Measurements from ENCODE around the gene CAPN1. TPM values are rescaled to one million over a fixed set of nuclear protein-coding genes. Genes with fewer than 3 reads are reported as not detected.
"Not testable (repeated sequence)": the region's sequence is repeated elsewhere in the genome, so short reads cannot be mapped to it uniquely, and the experiment has no call there.

The CAPN1 gene
- 89.6 TPM for total RNA-seq
- long read RNA-seq, partial matches to known transcripts: 42 of 150 reads
- long read RNA-seq, other reads (novel, unspliced or antisense): 108 of 150 reads

GRCh38 chr11:65181569-65182257 lies at the start of gene CAPN1:
Gene CAPN1, plus strand, starts transcription at chr11:65181928. Its CDS starts 774 bp downstream, at chr11:65182702.
- intact Hi-C loops (cut with DNase I): loop anchor here (5.0 kb wide), 1 partner anchor 49 kb away; the partner anchor contains the start of gene SYVN1
- peak; percentile 90 for DNase-seq (ENCODE audit: low spot score)

- no peak for DNase-seq (ENCODE audit: low spot score)
- intact Hi-C loops (cut with DNase I): loop anchor here (5.0 kb wide), 1 partner anchor 50 kb away; the partner anchor contains the start of gene CAPN1
Observed at GRCh38 chr11:65132238-65132987, 49.3 kb upstream of the CAPN1 start.

- intact Hi-C loops (cut with DNase I): loop anchor here (5.0 kb wide), 1 partner anchor 49 kb away; the partner anchor contains the start of gene CAPN1
- peak; percentile 87 for DNase-seq (ENCODE audit: low spot score)
Observed at GRCh38 chr11:65132988-65133700, 48.6 kb upstream of the CAPN1 start.

DNA sequence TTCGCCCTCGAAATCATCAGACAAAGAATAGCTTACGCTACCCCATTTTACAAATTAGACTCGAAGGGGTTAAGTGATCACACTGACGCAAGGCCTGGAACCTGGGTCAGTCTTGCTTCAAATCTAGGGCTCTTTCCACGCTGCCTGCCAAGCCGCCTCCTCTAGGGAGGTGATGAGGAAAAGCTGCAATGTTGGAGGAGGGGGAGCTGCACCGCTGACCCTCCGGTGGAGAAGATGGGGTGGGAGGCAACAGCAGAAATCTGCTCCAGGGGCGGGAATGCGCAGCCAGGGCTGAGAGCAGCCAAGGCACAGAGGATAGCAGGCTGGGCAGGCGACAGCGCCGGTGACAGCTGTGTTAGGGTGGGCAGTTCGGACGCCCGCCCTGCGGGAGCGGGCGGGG lies 48.0 kb upstream of the CAPN1 start:
- intact Hi-C loops (cut with DNase I): loop anchor here (5.0 kb wide), 1 partner anchor 49 kb away; the partner anchor contains the start of gene CAPN1
- no peak for DNase-seq (ENCODE audit: low spot score)

- peak; percentile 95 for DNase-seq (ENCODE audit: low spot score)
- intact Hi-C loops (cut with DNase I): loop anchor here (5.0 kb wide), 1 partner anchor 48 kb away; the partner anchor contains the start of gene CAPN1
Observed at GRCh38 chr11:65134240-65134951, 47.3 kb upstream of the CAPN1 start, which contains the start of gene SYVN1. Gene SYVN1, minus strand, starts transcription at chr11:65134519. Its CDS starts 918 bp downstream, at chr11:65133601.

GRCh38 chr11:65134952-65135632 lies 46.6 kb upstream of the CAPN1 start:
- peak; percentile 93 for DNase-seq (ENCODE audit: low spot score)
- intact Hi-C loops (cut with DNase I): loop anchor here (5.0 kb wide), 1 partner anchor 47 kb away; the partner anchor contains the start of gene CAPN1

DNA sequence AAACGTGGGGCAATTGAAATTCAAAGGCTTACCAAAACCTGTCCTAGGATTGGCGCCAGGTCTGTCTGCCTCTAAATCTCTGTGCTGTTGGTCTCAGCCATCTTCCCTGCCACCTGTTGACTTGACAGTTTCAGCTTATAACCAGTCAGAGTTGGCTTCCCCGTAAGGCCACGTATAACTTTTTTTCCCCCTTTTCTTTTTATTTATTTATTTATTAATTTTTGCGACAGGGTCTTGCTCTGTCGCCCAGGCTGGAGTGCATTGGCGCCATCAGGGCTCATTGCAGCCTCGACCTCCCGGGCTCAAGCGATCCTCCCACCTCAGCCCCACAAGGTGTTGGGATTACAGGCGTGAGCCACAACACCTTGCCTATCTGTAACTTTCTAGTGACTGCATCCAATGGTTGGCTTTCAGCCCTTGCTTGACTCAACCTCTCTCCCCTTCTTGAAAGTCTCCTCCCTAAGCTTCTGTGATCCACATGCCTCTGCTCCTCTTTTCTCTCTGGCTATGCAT lies 46.0 kb upstream of the CAPN1 start:
- intact Hi-C loops (cut with DNase I): no loop called here
- no peak for DNase-seq (ENCODE audit: low spot score)

- DNase-seq (ENCODE audit: low spot score): no peak
- intact Hi-C loops (cut with DNase I): no loop called here
Observed at GRCh38 chr11:65136515-65137096, 45.1 kb upstream of the CAPN1 start.

DNA sequence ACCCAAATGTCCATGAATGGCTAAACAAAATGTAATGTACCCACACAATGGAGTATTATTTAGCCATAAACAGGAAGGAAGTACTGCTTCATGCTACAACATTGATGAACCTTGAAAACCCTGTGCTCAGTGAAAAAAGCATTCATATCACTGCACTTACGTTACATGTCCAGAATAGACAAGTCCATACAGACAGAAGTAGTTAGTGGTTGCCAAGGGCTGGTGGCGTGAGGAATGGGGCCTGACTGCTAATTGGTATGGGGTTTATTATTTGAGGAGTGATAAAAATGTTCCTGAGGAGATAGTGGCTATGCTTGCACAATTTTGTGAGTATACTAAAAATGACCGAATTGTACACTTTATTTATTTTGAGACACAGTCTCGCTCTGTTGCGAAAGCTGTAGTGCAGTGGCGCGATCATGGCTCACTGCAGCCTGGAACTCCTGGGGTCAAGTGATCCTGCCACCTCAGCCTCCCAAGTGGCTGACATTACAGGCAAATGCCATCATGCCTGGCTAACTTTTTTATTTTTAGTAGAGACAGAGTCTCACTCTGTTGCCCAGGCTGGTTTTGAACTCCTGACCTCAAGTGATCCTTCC lies 39.7 kb upstream of the CAPN1 start:
- no peak for DNase-seq (ENCODE audit: low spot score)
- intact Hi-C loops (cut with DNase I): no loop called here

- intact Hi-C loops (cut with DNase I): no loop called here
- no peak for DNase-seq (ENCODE audit: low spot score)
Observed at GRCh38 chr11:65147352-65148075, 34.2 kb upstream of the CAPN1 start.

DNA sequence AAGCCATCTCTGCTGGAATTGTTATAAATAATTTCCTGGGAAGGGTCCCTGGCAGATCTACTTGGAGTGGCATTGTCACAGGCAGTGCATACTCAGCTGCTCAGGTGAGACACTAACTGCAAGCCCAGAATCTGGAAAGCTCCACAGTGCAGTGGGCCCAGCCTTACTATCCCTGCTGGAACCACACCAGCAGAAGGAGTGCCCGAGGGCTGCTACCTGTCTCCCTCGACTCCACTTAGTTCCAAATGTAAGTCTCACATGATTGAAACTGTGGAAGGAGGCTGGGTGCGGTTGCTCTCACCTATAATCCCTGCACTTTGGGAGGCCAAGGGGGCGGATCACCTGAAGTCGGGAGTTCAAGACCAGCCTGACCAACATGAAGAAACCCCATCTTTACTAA lies 33.1 kb upstream of the CAPN1 start:
- no peak for DNase-seq (ENCODE audit: low spot score)
- intact Hi-C loops (cut with DNase I): no loop called here

GRCh38 chr11:65150131-65150508 lies 31.6 kb upstream of the CAPN1 start:
- DNase-seq (ENCODE audit: low spot score); intact Hi-C loops (cut with DNase I): not testable (repeated sequence)

DNA sequence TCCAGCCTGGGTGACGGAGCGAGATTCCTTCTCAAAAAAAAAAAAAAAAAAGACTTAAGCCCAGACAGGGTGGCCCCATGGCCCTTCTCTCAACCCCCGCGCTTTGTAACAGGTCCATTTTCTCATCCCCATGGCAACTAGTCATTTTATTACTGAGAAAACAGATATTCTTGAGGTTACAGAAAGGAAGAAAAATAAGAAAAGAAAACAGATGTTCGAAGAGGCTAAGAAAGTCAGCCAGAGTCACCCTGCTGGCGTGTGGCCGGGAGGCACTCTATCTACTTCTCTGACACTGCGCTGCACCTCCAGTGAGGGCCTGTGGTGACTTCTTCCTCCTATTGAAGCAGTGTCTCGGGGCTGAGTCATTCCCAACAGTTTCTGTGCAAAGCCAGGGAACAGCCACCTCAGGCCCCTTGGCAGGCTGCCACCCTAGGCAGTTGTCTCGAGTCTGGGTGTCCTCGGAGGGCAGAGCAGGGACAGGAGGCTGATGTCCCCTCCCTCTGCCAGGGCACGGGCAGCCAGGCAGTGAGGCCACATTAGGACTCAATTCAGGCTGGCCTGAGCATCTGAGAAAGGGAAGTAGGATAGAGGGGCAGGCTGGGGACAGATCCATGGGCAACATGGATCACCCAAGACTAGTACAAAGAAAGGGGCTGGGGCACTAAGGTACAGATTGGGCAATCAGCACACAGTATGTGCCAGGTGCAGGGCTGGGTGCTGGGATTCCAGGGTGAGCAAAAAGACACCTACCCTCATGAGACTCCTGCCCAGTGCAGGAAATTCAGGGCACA lies 31.0 kb upstream of the CAPN1 start:
- intact Hi-C loops (cut with DNase I): no loop called here
- peak; percentile 89 for DNase-seq (ENCODE audit: low spot score)

GRCh38 chr11:65151331-65151899 lies 30.3 kb upstream of the CAPN1 start:
- DNase-seq (ENCODE audit: low spot score): no peak
- intact Hi-C loops (cut with DNase I): no loop called here

- intact Hi-C loops (cut with DNase I): no loop called here
- DNase-seq (ENCODE audit: low spot score): no peak
Observed at GRCh38 chr11:65152122-65152521, 29.6 kb upstream of the CAPN1 start.

DNA sequence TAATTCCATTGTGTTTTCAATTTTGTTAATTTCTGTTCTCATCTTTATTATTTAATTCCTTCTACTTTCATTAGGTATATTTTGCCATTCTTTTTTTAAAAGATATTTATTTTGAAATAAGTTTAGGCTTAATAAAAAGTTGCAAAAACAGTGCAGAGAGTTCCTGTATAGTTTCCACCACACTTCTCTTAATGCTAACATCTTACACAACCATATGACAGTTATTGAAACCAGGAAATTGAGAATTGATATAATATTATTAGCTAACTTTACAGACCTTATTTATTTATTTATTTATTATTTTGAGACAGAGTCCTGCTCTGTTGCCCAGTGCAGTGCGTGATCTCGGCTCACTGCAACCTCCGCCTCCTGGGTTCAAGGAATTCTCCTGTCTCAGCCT lies 25.5 kb upstream of the CAPN1 start:
- no peak for DNase-seq (ENCODE audit: low spot score)
- intact Hi-C loops (cut with DNase I): no loop called here

All from cardiac septum (tissue), 1 donor.